ENCODE data around the gene FAR2. TPM values are rescaled to one million over a fixed set of nuclear protein-coding genes. Genes with fewer than 3 reads are reported as not detected.

Gene FAR2
- total and polyA plus RNA-seq, 4 donors: 7.1 to 14.4 (median 11.2) TPM

- Histone ChIP-seq H3K4me3 (no peak overlapping the region), H3K4me1 (ENCODE audit: control insufficient read depth in 5 of 5, insufficient read depth in 5 of 5, low read length in 5 of 5) (peaks cover 0 to 7% (median 0%) of the 10 kb centered on the region in 5 donors), H3K27ac (ENCODE audit: low read depth in 1 of 2, low read length in 1 of 2) (no peak overlapping the region), H3K27me3 (ENCODE audit: control insufficient read depth in 3 of 3, insufficient read depth in 3 of 3, low read length in 2 of 3) (no peaks in the 10 kb centered on the region), H3K9me3 (ENCODE audit: control insufficient read depth in 4 of 4, insufficient read depth in 3 of 4, low read length in 3 of 4) (no peaks in the 10 kb centered on the region), H3K9ac (ENCODE audit: insufficient read depth in 1 of 2, low read length in 2 of 2) (no peak overlapping the region), H3K36me3 (ENCODE audit: control insufficient read depth in 4 of 4, insufficient read depth in 4 of 4, low read length in 4 of 4) (no peaks in the 10 kb centered on the region)
- 65 to 78% methylated on average over 2 of the region's 2 CpGs for WGBS, 2 donors
- no peak for TF ChIP-seq CTCF (IDR thresholded peaks at IDR 0.05; ENCODE audit: control extremely low read depth, extremely low read depth)
- no peak for ATAC-seq (ENCODE audit: insufficient read depth, low FRiP score)
- DNase-seq: no peak
These were observed 67.2 kb downstream of the FAR2 start for GRCh38 chr12:29216266-29216665.

DNA sequence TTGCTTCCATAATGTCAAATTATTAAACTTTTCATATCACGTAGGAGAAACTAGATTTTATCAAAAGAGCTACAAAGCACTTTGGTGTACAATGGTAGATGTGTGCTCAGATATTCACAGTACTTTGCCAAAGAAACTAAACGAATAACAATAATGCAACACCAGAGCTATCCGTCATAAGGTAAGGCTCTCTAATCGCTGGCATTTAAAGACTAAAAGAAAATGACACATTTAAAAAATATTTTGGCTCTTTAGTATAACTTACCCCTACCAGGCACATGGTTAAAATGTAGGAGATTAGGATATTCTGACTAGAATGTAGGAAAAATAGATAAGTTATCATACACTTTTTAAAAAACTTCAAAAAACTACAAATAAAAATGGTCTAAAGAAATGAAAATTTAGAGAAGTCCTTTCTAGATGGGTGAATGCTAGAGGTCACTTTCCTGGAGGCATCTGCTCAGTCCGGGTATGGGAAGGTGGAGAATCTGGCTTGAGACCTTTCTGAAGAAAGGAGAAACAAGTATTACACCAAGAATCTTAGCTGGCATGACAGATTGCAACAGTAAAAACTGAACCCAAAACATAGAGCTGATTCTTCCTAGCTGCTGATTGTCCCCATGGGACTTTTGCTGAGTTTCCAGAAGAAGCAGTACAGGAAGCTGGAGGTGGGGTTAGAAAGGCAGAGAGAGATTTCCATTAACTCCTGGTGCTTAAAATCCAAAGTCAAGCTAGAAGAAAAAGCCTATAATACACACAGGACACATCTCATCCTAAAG, 67.9 kb downstream of the FAR2 start:
- no peak overlapping the region for H3K4me3 ChIP-seq
- DNase-seq: no peak
- no peak for ATAC-seq (ENCODE audit: insufficient read depth, low FRiP score)
- peaks cover 0 to 7% (median 0%) of the 10 kb centered on the region in 5 donors for H3K4me1 ChIP-seq (ENCODE audit: control insufficient read depth in 5 of 5, insufficient read depth in 5 of 5, low read length in 5 of 5)
- H3K27ac ChIP-seq (ENCODE audit: low read depth in 1 of 2, low read length in 1 of 2): no peak overlapping the region
- H3K9ac ChIP-seq (ENCODE audit: insufficient read depth in 1 of 2, low read length in 2 of 2): no peak overlapping the region
- no peaks in the 10 kb centered on the region for H3K36me3 ChIP-seq (ENCODE audit: control insufficient read depth in 4 of 4, insufficient read depth in 4 of 4, low read length in 4 of 4)
- WGBS, 2 donors: 59% methylated on average over 5 of the region's 5 CpGs
- H3K27me3 ChIP-seq (ENCODE audit: control insufficient read depth in 3 of 3, insufficient read depth in 3 of 3, low read length in 2 of 3): no peaks in the 10 kb centered on the region
- no peaks in the 10 kb centered on the region for H3K9me3 ChIP-seq (ENCODE audit: control insufficient read depth in 4 of 4, insufficient read depth in 3 of 4, low read length in 3 of 4)
- TF ChIP-seq CTCF (IDR thresholded peaks at IDR 0.05; ENCODE audit: control extremely low read depth, extremely low read depth): no peak

DNA sequence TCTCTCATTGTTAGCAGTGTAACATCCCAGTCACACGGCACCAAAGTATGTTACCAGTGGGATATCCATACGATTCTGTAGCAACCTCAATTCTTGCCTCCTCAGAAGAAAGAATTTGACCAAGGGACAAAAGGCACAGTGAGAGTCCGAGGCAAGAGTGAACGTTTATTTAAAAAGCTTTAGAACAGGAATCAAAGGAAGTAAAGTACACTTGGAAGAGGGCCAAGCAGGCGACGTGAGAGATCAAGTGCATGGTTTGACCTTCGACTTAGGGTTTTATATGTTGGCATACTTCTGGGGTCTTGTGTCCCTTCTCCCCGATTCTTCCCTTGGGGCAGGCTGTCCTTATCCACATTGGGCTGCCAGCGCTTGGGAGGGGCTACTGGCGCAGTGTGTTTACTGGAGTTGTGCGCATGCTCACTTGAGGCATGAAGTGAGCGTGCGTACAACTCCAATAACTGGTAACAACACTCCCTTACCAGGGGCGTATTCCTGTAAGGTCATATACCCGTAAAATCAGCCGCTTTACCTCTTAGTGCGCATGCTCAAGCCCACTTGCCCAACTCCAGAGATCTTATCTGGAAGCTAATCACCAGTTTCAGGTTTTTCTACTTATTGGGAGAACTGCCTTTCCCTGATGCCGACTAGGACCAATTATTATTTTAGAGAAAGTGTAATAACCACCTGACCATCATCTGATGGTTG, 71.7 kb downstream of the FAR2 start:
- WGBS, 2 donors: 83 to 88% methylated on average over 18 of the region's 18 CpGs
- H3K27ac ChIP-seq (ENCODE audit: low read depth in 1 of 2, low read length in 1 of 2): no peak overlapping the region
- no peak overlapping the region for H3K4me3 ChIP-seq
- no peak for ATAC-seq (ENCODE audit: insufficient read depth, low FRiP score)
- H3K9ac ChIP-seq (ENCODE audit: insufficient read depth in 1 of 2, low read length in 2 of 2): no peak overlapping the region
- no peaks in the 10 kb centered on the region for H3K36me3 ChIP-seq (ENCODE audit: control insufficient read depth in 4 of 4, insufficient read depth in 4 of 4, low read length in 4 of 4)
- no peak for DNase-seq
- no peaks in the 10 kb centered on the region for H3K9me3 ChIP-seq (ENCODE audit: control insufficient read depth in 4 of 4, insufficient read depth in 3 of 4, low read length in 3 of 4)
- H3K4me1 ChIP-seq (ENCODE audit: control insufficient read depth in 5 of 5, insufficient read depth in 5 of 5, low read length in 5 of 5): peaks cover 0 to 7% (median 0%) of the 10 kb centered on the region in 5 donors
- no peak for TF ChIP-seq CTCF (IDR thresholded peaks at IDR 0.05; ENCODE audit: control extremely low read depth, extremely low read depth)
- no peaks in the 10 kb centered on the region for H3K27me3 ChIP-seq (ENCODE audit: control insufficient read depth in 3 of 3, insufficient read depth in 3 of 3, low read length in 2 of 3)

Measured in lung (tissue), 12 donors.